Keratinocyte (primary cell): ENCODE measurements around the gene LIME1. TPM values are rescaled to one million over a fixed set of nuclear protein-coding genes. Genes with fewer than 3 reads are reported as not detected.
A peak's percentile ranks its signal among the peaks of the same experiment; 100 is the strongest.

Experiments
- DNase-seq: peaks from one replicate; pipeline ENCODE4 v3.0.0-alpha.2; 2011; ENCODE audit warnings: low read depth, missing footprints, low spot score
- FAIRE-seq: peaks from 2 replicates; lab custom pipeline; 2011; peaks lifted over from hg19 to GRCh38; lab: Jason Lieb, UNC
- H2AFZ ChIP-seq: 2 replicates; pipeline ENCODE4 v1.6.0; 2012; ENCODE audit warnings: low read length, control low read depth, inconsistent platforms; ENCODE audit not compliant: control insufficient read depth
- H3K27ac ChIP-seq: 2 replicates; pipeline ENCODE4 v1.5.1; 2011; ENCODE audit warnings: low read length; ENCODE audit not compliant: control insufficient read depth, insufficient read depth
- H3K27me3 ChIP-seq: 3 replicates; pipeline ENCODE4 v1.6.0; 2011; ENCODE audit warnings: low read length; ENCODE audit not compliant: control insufficient read depth, insufficient read depth; ENCODE audit errors: extremely low read depth
- H3K36me3 ChIP-seq, 2 experiments: 2 replicates in 1 of 2; 3 replicates in 1 of 2; pipeline ENCODE4 v1.5.1; 2011; ENCODE audit warnings: low read length in 2 of 2, mild to moderate bottlenecking in 1 of 2; ENCODE audit not compliant: control insufficient read depth in 2 of 2, insufficient read depth in 2 of 2; ENCODE audit errors: extremely low read depth in 1 of 2
- H3K4me1 ChIP-seq: 3 replicates; pipeline ENCODE4 v1.5.1; 2011; ENCODE audit warnings: low read length; ENCODE audit not compliant: control insufficient read depth, insufficient read depth; ENCODE audit errors: extremely low read depth
- H3K4me2 ChIP-seq: 3 replicates; pipeline ENCODE4 v1.6.0; 2011; ENCODE audit warnings: low read depth, low read length; ENCODE audit not compliant: control insufficient read depth, insufficient read depth; ENCODE audit errors: extremely low read depth
- H3K4me3 ChIP-seq, 3 experiments: fragments of 200-600 bp in 1 of 3; sonication (generic) in 1 of 3; 2 replicates in 2 of 3; 3 replicates in 1 of 3; pipeline ENCODE4 v1.5.1; 2011 to 2016; ENCODE audit warnings: low read length in 3 of 3, mild to moderate bottlenecking in 3 of 3, control low read depth in 2 of 3, inconsistent platforms in 1 of 3, low read depth in 1 of 3, mixed read lengths in 1 of 3, mixed run types in 1 of 3, moderate library complexity in 1 of 3; ENCODE audit not compliant: control insufficient read depth in 2 of 3, insufficient read depth in 2 of 3; ENCODE audit errors: extremely low read depth in 1 of 3
- H3K79me2 ChIP-seq: 2 replicates; pipeline ENCODE4 v1.6.0; 2012; ENCODE audit warnings: low read length; ENCODE audit not compliant: control insufficient read depth, insufficient read depth
- H3K9ac ChIP-seq: 3 replicates; pipeline ENCODE4 v1.6.0; 2011; ENCODE audit warnings: low read length; ENCODE audit not compliant: control insufficient read depth, insufficient read depth; ENCODE audit errors: extremely low read depth
- H3K9me1 ChIP-seq: 3 replicates; pipeline ENCODE4 v1.6.0; 2011; ENCODE audit warnings: low read length; ENCODE audit not compliant: control insufficient read depth, insufficient read depth; ENCODE audit errors: extremely low read depth
- H3K9me3 ChIP-seq: 2 replicates; pipeline ENCODE4 v1.5.1; 2012; ENCODE audit warnings: low read depth, low read length; ENCODE audit not compliant: control insufficient read depth
- H4K20me1 ChIP-seq: 3 replicates; pipeline ENCODE4 v1.6.0; 2011; ENCODE audit warnings: low read length; ENCODE audit not compliant: control insufficient read depth, insufficient read depth; ENCODE audit errors: extremely low read depth
- EZH2 ChIP-seq: IDR thresholded peaks from one replicate; pipeline ENCODE4 v1.6.1; 2012; ENCODE audit warnings: inconsistent platforms, mild to moderate bottlenecking, low read length, moderate library complexity
- dilution Hi-C: fragments of 300-500 bp; cut with MboI; formaldehyde crosslinking; loops from one replicate; pipeline ENCODE4 v1.7.0; 2020; ENCODE audit warnings: low sequenced_read_pairs; ENCODE audit not compliant: extremely low pct_ligation_motif_present
- polyA plus RNA-seq, 5 experiments: library from polyadenylated mRNA; depleted of rRNA in 3 of 5; stranded (reverse) in 3 of 5; stranded (forward) in 1 of 5; unstranded in 1 of 5; fragments of >200 nt; gene quantifications; 1 replicate in 1 of 5; 2 replicates in 3 of 5; 3 replicates in 1 of 5; pipeline versions ENCODE4 v1.2.1 to v1.2.3, GENCODE V29; 2011 to 2012; ENCODE audit warnings: missing spikeins in 2 of 5, low read depth in 1 of 5, low replicate concordance in 1 of 5
- TF ChIP-seq, protein P1 (sequence below), 3 experiments: IDR thresholded peaks in 1 of 3; conservative IDR thresholded peaks in 1 of 3; optimal IDR thresholded peaks in 1 of 3; 2 replicates in 2 of 3; 3 replicates in 1 of 3; pipeline versions ENCODE3 to v1.5.1; 2011; ENCODE audit warnings: low read length in 3 of 3, mild to moderate bottlenecking in 3 of 3, moderate library complexity in 2 of 3, control low read depth in 1 of 3, inconsistent platforms in 1 of 3; ENCODE audit not compliant: insufficient read depth in 2 of 3; ENCODE audit errors: extremely low read depth in 1 of 3

Gene LIME1
- polyA plus RNA-seq, 1 donor (not counting 4 experiments of a cell fraction or from before 2014, with no cell fraction given), result 0.75 TPM

DNA sequence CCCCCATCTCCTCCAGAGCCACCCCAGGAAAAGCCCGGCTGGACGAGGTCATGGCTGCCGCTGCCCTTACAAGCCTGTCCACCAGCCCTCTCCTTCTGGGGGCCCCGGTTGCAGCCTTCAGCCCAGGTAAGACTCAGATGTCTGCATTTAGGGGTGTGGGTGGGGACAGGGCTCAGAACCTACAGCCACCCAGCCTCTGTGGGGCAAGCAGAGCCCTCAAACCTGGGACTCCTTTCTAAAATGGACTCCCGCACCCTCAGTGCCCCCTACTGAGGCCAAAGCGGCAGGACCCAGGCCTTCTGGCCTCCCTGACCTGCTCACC, 4.9 kb downstream of the LIME1 start:
- dilution Hi-C loops, result no loop called here
- peak overlapping the region; percentile 25 for H3K9ac ChIP-seq
- no peak for TF ChIP-seq EZH2
- TF ChIP-seq, protein P1, sequence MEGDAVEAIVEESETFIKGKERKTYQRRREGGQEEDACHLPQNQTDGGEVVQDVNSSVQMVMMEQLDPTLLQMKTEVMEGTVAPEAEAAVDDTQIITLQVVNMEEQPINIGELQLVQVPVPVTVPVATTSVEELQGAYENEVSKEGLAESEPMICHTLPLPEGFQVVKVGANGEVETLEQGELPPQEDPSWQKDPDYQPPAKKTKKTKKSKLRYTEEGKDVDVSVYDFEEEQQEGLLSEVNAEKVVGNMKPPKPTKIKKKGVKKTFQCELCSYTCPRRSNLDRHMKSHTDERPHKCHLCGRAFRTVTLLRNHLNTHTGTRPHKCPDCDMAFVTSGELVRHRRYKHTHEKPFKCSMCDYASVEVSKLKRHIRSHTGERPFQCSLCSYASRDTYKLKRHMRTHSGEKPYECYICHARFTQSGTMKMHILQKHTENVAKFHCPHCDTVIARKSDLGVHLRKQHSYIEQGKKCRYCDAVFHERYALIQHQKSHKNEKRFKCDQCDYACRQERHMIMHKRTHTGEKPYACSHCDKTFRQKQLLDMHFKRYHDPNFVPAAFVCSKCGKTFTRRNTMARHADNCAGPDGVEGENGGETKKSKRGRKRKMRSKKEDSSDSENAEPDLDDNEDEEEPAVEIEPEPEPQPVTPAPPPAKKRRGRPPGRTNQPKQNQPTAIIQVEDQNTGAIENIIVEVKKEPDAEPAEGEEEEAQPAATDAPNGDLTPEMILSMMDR (optimal IDR thresholded peaks at IDR 0.05 in 1 of 3, IDR thresholded peaks at IDR 0.05 in 1 of 3, conservative IDR thresholded peaks at IDR 0.05 in 1 of 3; ENCODE audit: extremely low read depth in 1 of 3, insufficient read depth in 2 of 3, low read length in 3 of 3), result no peak
- no peaks in the 10 kb centered on the region for H4K20me1 ChIP-seq
- H3K9me3 ChIP-seq, result no peaks in the 10 kb centered on the region
- peaks cover 5 to 7% of the 10 kb centered on the region in 2 experiments for H3K36me3 ChIP-seq
- peak overlapping the region; percentile 85 for H3K4me2 ChIP-seq
- FAIRE-seq (no peak), DNase-seq (no peak)
- H3K4me1 ChIP-seq, result peaks cover 27% of the 10 kb centered on the region
- H2AFZ ChIP-seq, result no peak overlapping the region
- H3K9me1 ChIP-seq, result no peaks in the 10 kb centered on the region
- H3K27ac ChIP-seq, result peak overlapping the region; percentile 14
- no peaks in the 10 kb centered on the region for H3K79me2 ChIP-seq
- peak overlapping the region; percentile 51 to 79 (median 73) for H3K4me3 ChIP-seq
- H3K27me3 ChIP-seq, result no peaks in the 10 kb centered on the region

DNA sequence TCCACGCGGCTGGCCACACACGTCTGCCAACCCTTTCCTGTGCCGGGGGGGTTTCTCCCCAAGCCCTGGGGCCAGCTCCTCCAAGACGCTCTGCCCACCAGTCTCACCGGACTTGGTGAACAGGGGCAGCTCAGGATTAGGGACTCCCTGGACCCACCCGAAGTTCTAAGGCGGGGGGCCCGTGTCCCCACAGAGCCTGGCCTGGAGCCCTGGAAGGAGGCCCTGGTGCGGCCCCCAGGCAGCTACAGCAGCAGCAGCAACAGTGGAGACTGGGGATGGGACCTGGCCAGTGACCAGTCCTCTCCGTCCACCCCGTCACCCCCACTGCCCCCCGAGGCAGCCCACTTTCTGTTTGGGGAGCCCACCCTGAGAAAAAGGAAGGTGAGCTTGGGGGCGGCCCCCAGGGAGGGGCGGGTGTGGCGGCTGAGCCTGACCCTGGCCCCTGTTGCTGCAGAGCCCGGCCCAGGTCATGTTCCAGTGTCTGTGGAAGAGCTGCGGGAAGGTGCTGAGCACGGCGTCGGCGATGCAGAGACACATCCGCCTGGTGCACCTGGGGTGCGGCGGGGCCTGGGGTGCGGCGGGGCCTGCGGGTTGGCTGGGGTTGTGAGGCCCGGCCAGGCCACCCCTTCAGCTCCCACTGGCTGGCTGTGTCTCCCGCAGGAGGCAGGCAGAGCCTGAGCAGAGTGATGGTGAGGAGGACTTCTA, 5.4 kb downstream of the LIME1 start:
- Histone ChIP-seq H3K27me3 (no peaks in the 10 kb centered on the region), H3K9ac (peak overlapping the region; percentile 25), H3K27ac (peak overlapping the region; percentile 14), H4K20me1 (no peaks in the 10 kb centered on the region), H3K79me2 (no peaks in the 10 kb centered on the region), H3K9me3 (no peaks in the 10 kb centered on the region), H3K4me3 (peak overlapping the region; percentile 51 to 79 (median 73)), H3K9me1 (no peaks in the 10 kb centered on the region), H3K4me1 (peaks cover 22% of the 10 kb centered on the region), H3K4me2 (peak overlapping the region; percentile 85), H2AFZ (no peak overlapping the region), H3K36me3 (peaks cover 2 to 7% of the 10 kb centered on the region in 2 experiments)
- DNase-seq, result no peak
- dilution Hi-C loops, result no loop called here
- TF ChIP-seq, protein P1 (optimal IDR thresholded peaks at IDR 0.05 in 1 of 3, IDR thresholded peaks at IDR 0.05 in 1 of 3, conservative IDR thresholded peaks at IDR 0.05 in 1 of 3; ENCODE audit: extremely low read depth in 1 of 3, insufficient read depth in 2 of 3, low read length in 3 of 3), result no peak
- TF ChIP-seq EZH2, result no peak
- no peak for FAIRE-seq
